Measurements from ENCODE around the gene BRSK1.

The BRSK1 gene

GRCh38 chr19:55355213-55355821, 71.5 kb downstream of the BRSK1 start:
- no peak for DNase-seq

- no peak for DNase-seq
These were observed 74.7 kb downstream of the BRSK1 start for GRCh38 chr19:55358493-55358892.

GRCh38 chr19:55358943-55359908, 75.4 kb downstream of the BRSK1 start:
- no peak for DNase-seq

- DNase-seq: no peak
These were observed 77.1 kb downstream of the BRSK1 start for GRCh38 chr19:55360902-55361301.
